Endothelial cell of umbilical vein (primary cell): ENCODE data around the gene SPAG7. TPM values are rescaled to one million over a fixed set of nuclear protein-coding genes. Genes with fewer than 3 reads are reported as not detected.
A peak's percentile ranks its signal among the peaks of the same experiment; 100 is the strongest.

ENCODE experiments used
- BruUV-seq: library from RNA; stranded (reverse); fragments of 400-500 nt; replicated peaks from 2 replicates; lab custom pipeline; 2021; lab: Mats Ljungman, UMichigan
- CTCF ChIA-PET: fragments of 300-600, 350-600 bp; sonication (Branson Sonifier 250); formaldehyde crosslinking; loops from one replicate; lab custom pipeline; 2021; ENCODE audit warnings: antibody characterized with exemption, inconsistent platforms; lab: Charles Lee
- POLR2A ChIA-PET: fragments of 300-600, 350-600 bp; sonication (Branson Sonifier 250); formaldehyde crosslinking; loops from one replicate; lab custom pipeline; 2021; ENCODE audit warnings: antibody characterized with exemption, inconsistent platforms; lab: Charles Lee
- DNase-seq: peaks from one replicate; pipeline ENCODE4 v3.0.0-alpha.2; 2011; ENCODE audit warnings: low read depth, low spot score
- FAIRE-seq: peaks from 2 replicates; lab custom pipeline; 2011; peaks lifted over from hg19 to GRCh38; lab: Jason Lieb, UNC
- H2AFZ ChIP-seq: 2 replicates; pipeline ENCODE4 v1.6.0; 2012; ENCODE audit warnings: low read depth, low read length, control low read depth, inconsistent platforms
- H3K27ac ChIP-seq: 2 replicates; pipeline ENCODE4 v1.5.1; 2011; ENCODE audit warnings: low read depth, mild to moderate bottlenecking, control low read depth, low read length, moderate library complexity; ENCODE audit not compliant: insufficient read depth
- H3K27me3 ChIP-seq, 2 experiments: 2 replicates each; pipeline versions ENCODE4 v1.6.0 to v1.6.1; 2011; ENCODE audit warnings: low read length in 2 of 2, mixed read lengths in 1 of 2; ENCODE audit not compliant: control insufficient read depth in 2 of 2, insufficient read depth in 2 of 2
- H3K36me3 ChIP-seq, 2 experiments: 2 replicates in 1 of 2; 3 replicates in 1 of 2; pipeline ENCODE4 v1.5.1; 2011; ENCODE audit warnings: low read length in 2 of 2, mild to moderate bottlenecking in 1 of 2, moderate library complexity in 1 of 2; ENCODE audit not compliant: control insufficient read depth in 2 of 2, insufficient read depth in 2 of 2; ENCODE audit errors: extremely low read depth in 1 of 2
- H3K4me1 ChIP-seq: 3 replicates; pipeline ENCODE4 v1.5.1; 2011; ENCODE audit warnings: mild to moderate bottlenecking, low read length; ENCODE audit not compliant: control insufficient read depth, insufficient read depth; ENCODE audit errors: extremely low read depth
- H3K4me2 ChIP-seq: 2 replicates; pipeline ENCODE4 v1.6.1; 2011; ENCODE audit warnings: low read length, control low read depth, mixed read lengths; ENCODE audit not compliant: insufficient read depth
- H3K4me3 ChIP-seq, 3 experiments: fragments of 200-600 bp in 1 of 3; sonication (generic), shearing (Covaris generic) in 1 of 3; replicated peaks in 1 of 3; 2 replicates each; pipeline ENCODE4 v1.5.1; 2011 to 2016; ENCODE audit warnings: control low read depth in 3 of 3, low read length in 3 of 3, mild to moderate bottlenecking in 2 of 3, inconsistent platforms in 1 of 3, low read depth in 1 of 3, moderate library complexity in 1 of 3; ENCODE audit not compliant: insufficient read depth in 1 of 3
- H3K79me2 ChIP-seq: 2 replicates; pipeline ENCODE4 v1.6.0; 2012; ENCODE audit warnings: low read length, inconsistent platforms; ENCODE audit not compliant: control insufficient read depth, insufficient read depth
- H3K9ac ChIP-seq: replicated peaks from 2 replicates; pipeline ENCODE3; 2011; ENCODE audit warnings: low read length, control low read depth; ENCODE audit not compliant: insufficient read depth; ENCODE audit errors: extremely low read depth
- H3K9me1 ChIP-seq: replicated peaks from 3 replicates; pipeline ENCODE4 v1.6.0; 2011; ENCODE audit warnings: mild to moderate bottlenecking, low read length; ENCODE audit not compliant: control insufficient read depth, insufficient read depth; ENCODE audit errors: extremely low read depth
- H3K9me3 ChIP-seq: replicated peaks from 2 replicates; pipeline ENCODE4 v1.5.1; 2012; ENCODE audit warnings: low read length, inconsistent platforms; ENCODE audit not compliant: control insufficient read depth, insufficient read depth
- H4K20me1 ChIP-seq: replicated peaks from 2 replicates; pipeline ENCODE3; 2011; ENCODE audit warnings: mild to moderate bottlenecking, low read length; ENCODE audit not compliant: control insufficient read depth, insufficient read depth; ENCODE audit errors: extremely low read depth
- FOS ChIP-seq: IDR thresholded peaks from 2 replicates; pipeline ENCODE4 v1.6.1; 2011; ENCODE audit warnings: mild to moderate bottlenecking, low read length, moderate library complexity, borderline replicate concordance; ENCODE audit not compliant: insufficient read depth
- JUN ChIP-seq: IDR thresholded peaks from 2 replicates; pipeline ENCODE4 v1.6.1; 2011; ENCODE audit warnings: borderline replicate concordance, low read depth; ENCODE audit not compliant: insufficient read length, insufficient read depth
- MYC ChIP-seq: IDR thresholded peaks from one replicate; pipeline ENCODE4 v1.6.1; 2011; ENCODE audit warnings: mild to moderate bottlenecking, low read depth, low read length
- POLR2A ChIP-seq: IDR thresholded peaks from 2 replicates; pipeline ENCODE4 v1.6.1; 2012; ENCODE audit warnings: low read depth, mild to moderate bottlenecking, control low read depth, low read length
- POLR2AphosphoS5 ChIP-seq: IDR thresholded peaks from 2 replicates; pipeline ENCODE4 v1.6.1; 2012; ENCODE audit warnings: low read depth, mild to moderate bottlenecking, control low read depth, low read length, moderate library complexity; ENCODE audit not compliant: insufficient read depth
- dilution Hi-C: fragments of 300-500 bp; cut with MboI; formaldehyde crosslinking; loops from one replicate; pipeline ENCODE4 v1.15.0; 2019; ENCODE audit warnings: low sequenced_read_pairs; ENCODE audit not compliant: extremely low pct_ligation_motif_present
- intact Hi-C: fragments of 100-400 bp; cut with micrococcal nuclease; formaldehyde crosslinking; loops from one replicate; pipeline ENCODE4 v1.10.0; 2022
- polyA plus RNA-seq, 4 experiments: library from polyadenylated mRNA; depleted of rRNA in 3 of 4; stranded (reverse) in 3 of 4; unstranded in 1 of 4; fragments of >200 nt; gene quantifications; 2 replicates each; pipeline versions ENCODE4 v1.2.1 to v1.2.3, GENCODE V29; 2011 to 2012; ENCODE audit warnings: missing spikeins in 1 of 4
- total RNA-seq: library from RNA; stranded (reverse); gene quantifications from 2 replicates; pipeline ENCODE4 v1.2.3, GENCODE V29; 2021
- TF ChIP-seq, protein P1 (sequence below): IDR thresholded peaks from 2 replicates; pipeline ENCODE4 v1.6.1; 2011; ENCODE audit not compliant: insufficient read depth, insufficient read length

SPAG7 gene
- total and polyA plus RNA-seq, 2 donors (not counting 3 experiments of a cell fraction or from before 2014, with no cell fraction given), result 68.6 to 75.2 TPM

- peak overlapping the region; percentile 81 to 99 (median 95) for H3K4me3 ChIP-seq
- peak overlapping the region; percentile 72 for H3K9ac ChIP-seq
- H3K4me1 ChIP-seq, result peaks cover 44% of the 10 kb centered on the region
- CTCF ChIA-PET, result interaction anchor here (0.7 to 2.8 kb wide), 5 partner anchors 16 to 46 kb away, joined by 3 to 12 read pairs (median 3); partner anchors contain the start of genes CHRNE and SPAG7
- peaks cover 7 to 18% of the 10 kb centered on the region in 2 experiments for H3K36me3 ChIP-seq
- intact Hi-C loops, result loop anchor here (1.0 to 2.0 kb wide), 3 partner anchors 9 to 40 kb away; partner anchors contain the start of genes RNF167, SLC25A11 and SPAG7
- peaks cover 44% of the 10 kb centered on the region for H3K79me2 ChIP-seq
- no peaks in the 10 kb centered on the region for H3K9me1 ChIP-seq
- peak overlapping the region; percentile 90 for H3K27ac ChIP-seq
- TF ChIP-seq POLR2A, result peak; percentile 51
- TF ChIP-seq, protein P1, sequence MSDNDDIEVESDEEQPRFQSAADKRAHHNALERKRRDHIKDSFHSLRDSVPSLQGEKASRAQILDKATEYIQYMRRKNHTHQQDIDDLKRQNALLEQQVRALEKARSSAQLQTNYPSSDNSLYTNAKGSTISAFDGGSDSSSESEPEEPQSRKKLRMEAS, result no peak
- TF ChIP-seq POLR2AphosphoS5, result peak; percentile 74
- TF ChIP-seq JUN, result no peak
- DNase-seq (peak; percentile 88), FAIRE-seq (no peak)
- H4K20me1 ChIP-seq, result no peaks in the 10 kb centered on the region
- BruUV-seq, result no TSS peak
- dilution Hi-C loops, result no loop called here
- peak overlapping the region; percentile 51 for H2AFZ ChIP-seq
- POLR2A ChIA-PET, result interaction anchor here (0.6 to 2.3 kb wide), 2 partner anchors 9 to 18 kb away, joined by 4 to 18 read pairs; partner anchors contain the start of gene SPAG7
- H3K4me2 ChIP-seq, result peak overlapping the region; percentile 88
- H3K27me3 ChIP-seq, result no peaks in the 10 kb centered on the region
- H3K9me3 ChIP-seq, result no peaks in the 10 kb centered on the region
Measured at GRCh38 chr17:4948931-4949320, 18.7 kb downstream of the SPAG7 start.

- no peaks in the 10 kb centered on the region for H3K27me3 ChIP-seq
- H3K9me1 ChIP-seq, result no peaks in the 10 kb centered on the region
- peaks cover 49% of the 10 kb centered on the region for H3K79me2 ChIP-seq
- POLR2A ChIA-PET, result interaction anchor here (0.6 to 2.3 kb wide), 2 partner anchors 10 to 19 kb away, joined by 4 to 18 read pairs; partner anchors contain the start of gene SPAG7
- peak; percentile 77 for FAIRE-seq
- H3K36me3 ChIP-seq, result peaks cover 8 to 20% of the 10 kb centered on the region in 2 experiments
- H3K4me1 ChIP-seq, result peaks cover 38% of the 10 kb centered on the region
- no peaks in the 10 kb centered on the region for H4K20me1 ChIP-seq
- TF ChIP-seq JUN (no peak), MYC (no peak), FOS (no peak), POLR2AphosphoS5 (peak; percentile 97), POLR2A (peak; percentile 95)
- TF ChIP-seq, protein P1, result no peak
- DNase-seq, result peak; percentile 81
- H3K4me3 ChIP-seq, result peak within 1 kb of the TSS; percentile 83 to 99 (median 95)
- dilution Hi-C loops, result no loop called here
- no peaks in the 10 kb centered on the region for H3K9me3 ChIP-seq
- intact Hi-C loops, result loop anchor here (1.0 to 2.0 kb wide), 3 partner anchors 8 to 40 kb away; partner anchors contain the start of genes RNF167, SLC25A11 and SPAG7
- H3K9ac ChIP-seq, result peak within 1 kb of the TSS; percentile 76
- peak within 1 kb of the TSS; percentile 51 for H2AFZ ChIP-seq
- no TSS peak for BruUV-seq
- CTCF ChIA-PET, result interaction anchor here (0.7 to 2.8 kb wide), 4 partner anchors 17 to 46 kb away, joined by 3 to 12 read pairs (median 3); partner anchors contain the start of gene CHRNE
- H3K27ac ChIP-seq, result peak within 1 kb of the TSS; percentile 90
- peak within 1 kb of the TSS; percentile 88 for H3K4me2 ChIP-seq
Measured at GRCh38 chr17:4948166-4948930, 19.3 kb downstream of the SPAG7 start, which contains the start of gene PFN1. Gene PFN1 (minus strand): TSS chr17:4948530. CDS start chr17:4948394, 136 bp downstream.
